Cerebellar nuclear complex (tissue), 1 donor: Measurements from ENCODE around the gene CST9.
"Not testable (repeated sequence)": the region's sequence is repeated elsewhere in the genome, so short reads cannot be mapped to it uniquely, and the experiment has no call there.

Experiments used
- DNase-seq, 2 experiments: peaks; one replicate each; lab custom pipeline; 2025; lab: John Stamatoyannopoulos, UW

Gene CST9

GRCh38 chr20:23637282-23638221 lies 31.8 kb upstream of the CST9 start, which contains the start of gene CST3:
Gene CST3 (minus strand): TSS chr20:23637955. CDS start chr20:23637862, 93 bp downstream.
- DNase-seq = no peak

GRCh38 chr20:23636908-23637281 lies 31.2 kb upstream of the CST9 start:
- no peak for DNase-seq

- no peak for DNase-seq
These were observed 30.6 kb upstream of the CST9 start for GRCh38 chr20:23636182-23636907.

GRCh38 chr20:23635768-23636090 lies 30.0 kb upstream of the CST9 start:
- DNase-seq = not testable (repeated sequence)

GRCh38 chr20:23634985-23635767 lies 29.5 kb upstream of the CST9 start:
- DNase-seq = no peak

- no peak for DNase-seq
These were observed 28.5 kb upstream of the CST9 start for GRCh38 chr20:23634044-23634801.

GRCh38 chr20:23632711-23633573 lies 27.2 kb upstream of the CST9 start:
- DNase-seq = no peak

- DNase-seq = no peak
These were observed 26.4 kb upstream of the CST9 start for GRCh38 chr20:23631981-23632710.

- DNase-seq = no peak
These were observed 25.6 kb upstream of the CST9 start for GRCh38 chr20:23631226-23631822.

- no peak for DNase-seq
These were observed 24.7 kb upstream of the CST9 start for GRCh38 chr20:23630392-23630849.

- DNase-seq = no peak
These were observed 24.1 kb upstream of the CST9 start for GRCh38 chr20:23629542-23630391.

GRCh38 chr20:23629017-23629541 lies 23.4 kb upstream of the CST9 start:
- DNase-seq = no peak

- DNase-seq = no peak
These were observed 22.8 kb upstream of the CST9 start for GRCh38 chr20:23628402-23629016.

GRCh38 chr20:23627501-23627900 lies 21.8 kb upstream of the CST9 start:
- DNase-seq = no peak

GRCh38 chr20:23626040-23626620 lies 20.4 kb upstream of the CST9 start:
- DNase-seq = no peak

- DNase-seq = no peak
These were observed 19.7 kb upstream of the CST9 start for GRCh38 chr20:23625236-23625964.

- DNase-seq = no peak
These were observed 18.6 kb upstream of the CST9 start for GRCh38 chr20:23624324-23624691.
